Type B pancreatic cell (in vitro differentiated cells): ENCODE measurements around the gene PITX3. TPM values are rescaled to one million over a fixed set of nuclear protein-coding genes. Genes with fewer than 3 reads are reported as not detected.

ENCODE experiments used
- DNase-seq: peaks from one replicate; pipeline ENCODE4 v3.0.0; 2021; ENCODE audit warnings: mixed read lengths; ENCODE audit not compliant: unreplicated experiment; ENCODE audit errors: extremely low spot score
- H3K27ac Mint-ChIP-seq: 2 replicates; pipeline ENCODE4 v1.8.0; 2021; ENCODE audit warnings: mild to moderate bottlenecking, mixed read lengths
- H3K27me3 Mint-ChIP-seq: 2 replicates; pipeline ENCODE4 v1.8.0; 2021; ENCODE audit warnings: mixed read lengths
- H3K36me3 Mint-ChIP-seq: 2 replicates; pipeline ENCODE4 v1.8.0; 2021; ENCODE audit warnings: mixed read lengths
- H3K4me1 Mint-ChIP-seq: one replicate; pipeline ENCODE4 v1.8.0; 2021; ENCODE audit warnings: mixed read lengths; ENCODE audit not compliant: unreplicated experiment
- H3K4me3 Mint-ChIP-seq: 2 replicates; pipeline ENCODE4 v1.8.0; 2021; ENCODE audit warnings: mild to moderate bottlenecking, mixed read lengths
- H3K9me3 Mint-ChIP-seq: 2 replicates; pipeline ENCODE4 v1.8.0; 2021; ENCODE audit warnings: mixed read lengths
- CTCF ChIP-seq: fragments of 200-600 bp; sonication (generic); conservative IDR thresholded peaks from 2 replicates; pipeline ENCODE4 v1.5.0; 2021; ENCODE audit warnings: antibody characterized with exemption, mild to moderate bottlenecking
- total RNA-seq: library from RNA; stranded (reverse); gene quantifications from 2 replicates; pipeline ENCODE4 v1.2.1, GENCODE V29; 2021; ENCODE audit warnings: low replicate concordance

The PITX3 gene
- total RNA-seq, 1 donor from 2014 or later, result 0.34 TPM

GRCh38 chr10:102268375-102268888 is 27.1 kb upstream of the PITX3 start:
- H3K36me3 Mint-ChIP-seq, result peaks cover 27% of the 10 kb centered on the region
- peaks cover 7% of the 10 kb centered on the region for H3K4me1 Mint-ChIP-seq
- no peaks in the 10 kb centered on the region for H3K27me3 Mint-ChIP-seq
- H3K27ac Mint-ChIP-seq, result no peak overlapping the region
- no peak for TF ChIP-seq CTCF
- DNase-seq, result no peak
- H3K4me3 Mint-ChIP-seq, result no peak overlapping the region
- no peaks in the 10 kb centered on the region for H3K9me3 Mint-ChIP-seq

GRCh38 chr10:102267748-102268147 is 26.4 kb upstream of the PITX3 start:
- H3K27ac Mint-ChIP-seq, result no peak overlapping the region
- H3K9me3 Mint-ChIP-seq, result no peaks in the 10 kb centered on the region
- no peak for DNase-seq
- peaks cover 24% of the 10 kb centered on the region for H3K36me3 Mint-ChIP-seq
- TF ChIP-seq CTCF, result no peak
- H3K27me3 Mint-ChIP-seq, result no peaks in the 10 kb centered on the region
- H3K4me1 Mint-ChIP-seq, result peaks cover 5% of the 10 kb centered on the region
- no peak overlapping the region for H3K4me3 Mint-ChIP-seq

GRCh38 chr10:102266670-102267069 is 25.4 kb upstream of the PITX3 start:
- Mint-ChIP-seq H3K4me3 (no peak overlapping the region), H3K9me3 (no peaks in the 10 kb centered on the region), H3K36me3 (peaks cover 25% of the 10 kb centered on the region), H3K4me1 (peaks cover 5% of the 10 kb centered on the region), H3K27me3 (no peaks in the 10 kb centered on the region), H3K27ac (no peak overlapping the region)
- DNase-seq, result no peak
- no peak for TF ChIP-seq CTCF

GRCh38 chr10:102264371-102264770 is 23.1 kb upstream of the PITX3 start:
- TF ChIP-seq CTCF, result no peak
- DNase-seq, result no peak
- Mint-ChIP-seq H3K9me3 (no peaks in the 10 kb centered on the region), H3K27me3 (no peaks in the 10 kb centered on the region), H3K4me3 (no peak overlapping the region), H3K4me1 (peaks cover 5% of the 10 kb centered on the region), H3K27ac (no peak overlapping the region), H3K36me3 (peaks cover 32% of the 10 kb centered on the region)

GRCh38 chr10:102262744-102263370 is 21.5 kb upstream of the PITX3 start:
- no peak for TF ChIP-seq CTCF
- Mint-ChIP-seq H3K4me3 (no peak overlapping the region), H3K27me3 (no peaks in the 10 kb centered on the region), H3K36me3 (peaks cover 20% of the 10 kb centered on the region), H3K9me3 (no peaks in the 10 kb centered on the region), H3K4me1 (no peaks in the 10 kb centered on the region), H3K27ac (no peak overlapping the region)
- no peak for DNase-seq
